Measurements from ENCODE around the gene PHLDA2.
A peak's percentile ranks its signal among the peaks of the same experiment; 100 is the strongest.

Gene PHLDA2

DNA sequence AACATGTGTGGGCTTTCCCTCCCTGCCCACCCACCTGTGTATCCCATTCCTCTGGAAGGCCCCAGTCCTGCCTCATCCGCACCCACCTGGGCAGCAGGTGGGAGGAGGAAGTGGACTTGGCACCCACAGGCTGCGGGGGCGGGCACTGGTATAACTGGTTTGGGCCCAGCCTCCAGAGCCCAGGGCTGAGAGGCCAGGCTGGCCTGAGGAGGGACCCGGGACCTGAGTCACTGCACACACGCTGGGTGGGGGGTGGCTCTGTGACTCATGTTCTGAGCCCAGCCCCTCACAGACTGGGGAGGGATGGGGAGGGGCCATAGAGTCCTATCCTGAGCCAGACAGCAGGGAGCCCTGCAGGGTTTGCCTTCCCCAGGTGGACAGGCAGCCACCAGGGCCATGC lies 16.7 kb downstream of the PHLDA2 start (continued):
- TF ChIP-seq, protein P1, sequence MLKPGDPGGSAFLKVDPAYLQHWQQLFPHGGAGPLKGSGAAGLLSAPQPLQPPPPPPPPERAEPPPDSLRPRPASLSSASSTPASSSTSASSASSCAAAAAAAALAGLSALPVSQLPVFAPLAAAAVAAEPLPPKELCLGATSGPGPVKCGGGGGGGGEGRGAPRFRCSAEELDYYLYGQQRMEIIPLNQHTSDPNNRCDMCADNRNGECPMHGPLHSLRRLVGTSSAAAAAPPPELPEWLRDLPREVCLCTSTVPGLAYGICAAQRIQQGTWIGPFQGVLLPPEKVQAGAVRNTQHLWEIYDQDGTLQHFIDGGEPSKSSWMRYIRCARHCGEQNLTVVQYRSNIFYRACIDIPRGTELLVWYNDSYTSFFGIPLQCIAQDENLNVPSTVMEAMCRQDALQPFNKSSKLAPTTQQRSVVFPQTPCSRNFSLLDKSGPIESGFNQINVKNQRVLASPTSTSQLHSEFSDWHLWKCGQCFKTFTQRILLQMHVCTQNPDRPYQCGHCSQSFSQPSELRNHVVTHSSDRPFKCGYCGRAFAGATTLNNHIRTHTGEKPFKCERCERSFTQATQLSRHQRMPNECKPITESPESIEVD (tag by site-specific recombination; IDR thresholded peaks at IDR 0.05), result no peak
- TF ChIP-seq KLF8 (tag by site-specific recombination; IDR thresholded peaks at IDR 0.05) (no peak), ZNF777 (tag by site-specific recombination; IDR thresholded peaks at IDR 0.05; ENCODE audit: borderline replicate concordance) (no peak), ZBTB1 (tag by site-specific recombination; IDR thresholded peaks at IDR 0.05) (no peak), HOXA7 (CRISPR knock-in tag; IDR thresholded peaks at IDR 0.05; ENCODE audit: borderline replicate concordance) (no peak), GLIS1 (tag by site-specific recombination; IDR thresholded peaks at IDR 0.05) (peak; percentile 71), PRDM1 (tag by site-specific recombination; IDR thresholded peaks at IDR 0.05) (no peak), ZNF433 (tag by site-specific recombination; IDR thresholded peaks at IDR 0.05; ENCODE audit: low read depth) (no peak), ZNF677 (tag by site-specific recombination; IDR thresholded peaks at IDR 0.05) (no peak), HOXD13 (CRISPR knock-in tag; IDR thresholded peaks at IDR 0.05; ENCODE audit: borderline replicate concordance) (no peak), ZNF521 (tag by site-specific recombination; IDR thresholded peaks at IDR 0.05) (no peak), ZBTB20 (tag by site-specific recombination; IDR thresholded peaks at IDR 0.05) (peak; percentile 77), ZNF423 (tag by site-specific recombination; IDR thresholded peaks at IDR 0.05) (no peak), ZNF174 (tag by site-specific recombination; IDR thresholded peaks at IDR 0.05) (no peak), ZNF19 (tag by site-specific recombination; IDR thresholded peaks at IDR 0.05; ENCODE audit: low read depth) (no peak), TRIM28 (IDR thresholded peaks at IDR 0.05; ENCODE audit: borderline replicate concordance, low read length) (no peak), MEIS1 (CRISPR knock-in tag; IDR thresholded peaks at IDR 0.05; ENCODE audit: borderline replicate concordance) (no peak), ZNF37A (tag by site-specific recombination; IDR thresholded peaks at IDR 0.05) (no peak), ZNF670 (tag by site-specific recombination; IDR thresholded peaks at IDR 0.05; ENCODE audit: low read depth) (no peak), ZNF324 (tag by site-specific recombination; IDR thresholded peaks at IDR 0.05) (no peak)
- TF ChIP-seq, protein P2, sequence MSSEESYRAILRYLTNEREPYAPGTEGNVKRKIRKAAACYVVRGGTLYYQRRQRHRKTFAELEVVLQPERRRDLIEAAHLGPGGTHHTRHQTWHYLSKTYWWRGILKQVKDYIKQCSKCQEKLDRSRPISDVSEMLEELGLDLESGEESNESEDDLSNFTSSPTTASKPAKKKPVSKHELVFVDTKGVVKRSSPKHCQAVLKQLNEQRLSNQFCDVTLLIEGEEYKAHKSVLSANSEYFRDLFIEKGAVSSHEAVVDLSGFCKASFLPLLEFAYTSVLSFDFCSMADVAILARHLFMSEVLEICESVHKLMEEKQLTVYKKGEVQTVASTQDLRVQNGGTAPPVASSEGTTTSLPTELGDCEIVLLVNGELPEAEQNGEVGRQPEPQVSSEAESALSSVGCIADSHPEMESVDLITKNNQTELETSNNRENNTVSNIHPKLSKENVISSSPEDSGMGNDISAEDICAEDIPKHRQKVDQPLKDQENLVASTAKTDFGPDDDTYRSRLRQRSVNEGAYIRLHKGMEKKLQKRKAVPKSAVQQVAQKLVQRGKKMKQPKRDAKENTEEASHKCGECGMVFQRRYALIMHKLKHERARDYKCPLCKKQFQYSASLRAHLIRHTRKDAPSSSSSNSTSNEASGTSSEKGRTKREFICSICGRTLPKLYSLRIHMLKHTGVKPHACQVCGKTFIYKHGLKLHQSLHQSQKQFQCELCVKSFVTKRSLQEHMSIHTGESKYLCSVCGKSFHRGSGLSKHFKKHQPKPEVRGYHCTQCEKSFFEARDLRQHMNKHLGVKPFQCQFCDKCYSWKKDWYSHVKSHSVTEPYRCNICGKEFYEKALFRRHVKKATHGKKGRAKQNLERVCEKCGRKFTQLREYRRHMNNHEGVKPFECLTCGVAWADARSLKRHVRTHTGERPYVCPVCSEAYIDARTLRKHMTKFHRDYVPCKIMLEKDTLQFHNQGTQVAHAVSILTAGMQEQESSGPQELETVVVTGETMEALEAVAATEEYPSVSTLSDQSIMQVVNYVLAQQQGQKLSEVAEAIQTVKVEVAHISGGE (tag by site-specific recombination; conservative IDR thresholded peaks at IDR 0.05; ENCODE audit: low read depth), result no peak
- TF ChIP-seq, protein P3, sequence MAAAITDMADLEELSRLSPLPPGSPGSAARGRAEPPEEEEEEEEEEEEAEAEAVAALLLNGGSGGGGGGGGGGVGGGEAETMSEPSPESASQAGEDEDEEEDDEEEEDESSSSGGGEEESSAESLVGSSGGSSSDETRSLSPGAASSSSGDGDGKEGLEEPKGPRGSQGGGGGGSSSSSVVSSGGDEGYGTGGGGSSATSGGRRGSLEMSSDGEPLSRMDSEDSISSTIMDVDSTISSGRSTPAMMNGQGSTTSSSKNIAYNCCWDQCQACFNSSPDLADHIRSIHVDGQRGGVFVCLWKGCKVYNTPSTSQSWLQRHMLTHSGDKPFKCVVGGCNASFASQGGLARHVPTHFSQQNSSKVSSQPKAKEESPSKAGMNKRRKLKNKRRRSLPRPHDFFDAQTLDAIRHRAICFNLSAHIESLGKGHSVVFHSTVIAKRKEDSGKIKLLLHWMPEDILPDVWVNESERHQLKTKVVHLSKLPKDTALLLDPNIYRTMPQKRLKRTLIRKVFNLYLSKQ (tag by site-specific recombination; IDR thresholded peaks at IDR 0.05; ENCODE audit: borderline replicate concordance), result no peak
- TF ChIP-seq, protein P4, sequence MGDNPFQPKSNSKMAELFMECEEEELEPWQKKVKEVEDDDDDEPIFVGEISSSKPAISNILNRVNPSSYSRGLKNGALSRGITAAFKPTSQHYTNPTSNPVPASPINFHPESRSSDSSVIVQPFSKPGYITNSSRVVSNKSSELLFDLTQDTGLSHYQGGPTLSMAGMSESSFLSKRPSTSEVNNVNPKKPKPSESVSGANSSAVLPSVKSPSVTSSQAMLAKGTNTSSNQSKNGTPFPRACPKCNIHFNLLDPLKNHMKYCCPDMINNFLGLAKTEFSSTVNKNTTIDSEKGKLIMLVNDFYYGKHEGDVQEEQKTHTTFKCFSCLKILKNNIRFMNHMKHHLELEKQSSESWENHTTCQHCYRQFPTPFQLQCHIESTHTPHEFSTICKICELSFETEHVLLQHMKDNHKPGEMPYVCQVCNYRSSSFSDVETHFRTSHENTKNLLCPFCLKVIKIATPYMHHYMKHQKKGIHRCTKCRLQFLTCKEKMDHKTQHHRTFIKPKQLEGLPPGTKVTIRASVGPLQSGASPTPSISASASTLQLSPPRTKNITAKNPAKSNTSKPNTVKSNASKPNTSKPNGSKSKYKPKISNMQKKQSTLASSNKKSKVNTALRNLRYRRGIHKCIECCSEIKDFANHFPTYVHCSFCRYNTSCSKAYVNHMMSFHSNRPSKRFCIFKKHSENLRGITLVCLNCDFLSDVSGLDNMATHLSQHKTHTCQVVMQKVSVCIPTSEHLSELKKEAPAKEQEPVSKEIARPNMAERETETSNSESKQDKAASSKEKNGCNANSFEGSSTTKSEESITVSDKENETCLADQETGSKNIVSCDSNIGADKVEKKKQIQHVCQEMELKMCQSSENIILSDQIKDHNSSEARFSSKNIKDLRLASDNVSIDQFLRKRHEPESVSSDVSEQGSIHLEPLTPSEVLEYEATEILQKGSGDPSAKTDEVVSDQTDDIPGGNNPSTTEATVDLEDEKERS (tag by site-specific recombination; IDR thresholded peaks at IDR 0.05), result no peak
- TF ChIP-seq, protein P5, sequence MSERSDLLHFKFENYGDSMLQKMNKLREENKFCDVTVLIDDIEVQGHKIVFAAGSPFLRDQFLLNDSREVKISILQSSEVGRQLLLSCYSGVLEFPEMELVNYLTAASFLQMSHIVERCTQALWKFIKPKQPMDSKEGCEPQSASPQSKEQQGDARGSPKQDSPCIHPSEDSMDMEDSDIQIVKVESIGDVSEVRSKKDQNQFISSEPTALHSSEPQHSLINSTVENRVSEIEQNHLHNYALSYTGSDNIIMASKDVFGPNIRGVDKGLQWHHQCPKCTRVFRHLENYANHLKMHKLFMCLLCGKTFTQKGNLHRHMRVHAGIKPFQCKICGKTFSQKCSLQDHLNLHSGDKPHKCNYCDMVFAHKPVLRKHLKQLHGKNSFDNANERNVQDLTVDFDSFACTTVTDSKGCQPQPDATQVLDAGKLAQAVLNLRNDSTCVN (tag by site-specific recombination; optimal IDR thresholded peaks at IDR 0.05), result no peak
- TF ChIP-seq, protein P6, sequence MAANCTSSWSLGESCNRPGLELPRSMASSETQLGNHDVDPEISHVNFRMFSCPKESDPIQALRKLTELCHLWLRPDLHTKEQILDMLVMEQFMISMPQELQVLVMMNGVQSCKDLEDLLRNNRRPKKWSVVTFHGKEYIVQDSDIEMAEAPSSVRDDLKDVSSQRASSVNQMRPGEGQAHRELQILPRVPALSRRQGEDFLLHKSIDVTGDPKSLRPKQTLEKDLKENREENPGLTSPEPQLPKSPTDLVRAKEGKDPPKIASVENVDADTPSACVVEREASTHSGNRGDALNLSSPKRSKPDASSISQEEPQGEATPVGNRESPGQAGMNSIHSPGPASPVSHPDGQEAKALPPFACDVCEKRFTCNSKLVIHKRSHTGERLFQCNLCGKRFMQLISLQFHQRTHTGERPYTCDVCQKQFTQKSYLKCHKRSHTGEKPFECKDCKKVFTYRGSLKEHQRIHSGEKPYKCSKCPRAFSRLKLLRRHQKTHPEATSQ (tag by site-specific recombination; IDR thresholded peaks at IDR 0.05), result no peak
- TF ChIP-seq, protein P7, sequence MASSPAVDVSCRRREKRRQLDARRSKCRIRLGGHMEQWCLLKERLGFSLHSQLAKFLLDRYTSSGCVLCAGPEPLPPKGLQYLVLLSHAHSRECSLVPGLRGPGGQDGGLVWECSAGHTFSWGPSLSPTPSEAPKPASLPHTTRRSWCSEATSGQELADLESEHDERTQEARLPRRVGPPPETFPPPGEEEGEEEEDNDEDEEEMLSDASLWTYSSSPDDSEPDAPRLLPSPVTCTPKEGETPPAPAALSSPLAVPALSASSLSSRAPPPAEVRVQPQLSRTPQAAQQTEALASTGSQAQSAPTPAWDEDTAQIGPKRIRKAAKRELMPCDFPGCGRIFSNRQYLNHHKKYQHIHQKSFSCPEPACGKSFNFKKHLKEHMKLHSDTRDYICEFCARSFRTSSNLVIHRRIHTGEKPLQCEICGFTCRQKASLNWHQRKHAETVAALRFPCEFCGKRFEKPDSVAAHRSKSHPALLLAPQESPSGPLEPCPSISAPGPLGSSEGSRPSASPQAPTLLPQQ (tag by site-specific recombination; IDR thresholded peaks at IDR 0.05), result no peak
